Upper lobe of right lung (tissue), 1 donor: ENCODE data around the gene HOXC11. TPM values are rescaled to one million over a fixed set of nuclear protein-coding genes. Genes with fewer than 3 reads are reported as not detected.

Experiments used
- ATAC-seq: fragments of 200-7000 bp; cut with Tn5 transposase; one replicate; pipeline ENCODE4 v1.9.1; 2020; ENCODE audit warnings: mild to moderate bottlenecking, moderate library complexity
- DNase-seq: peaks from one replicate; pipeline ENCODE4 v3.0.0-alpha.2; 2020
- H3K27ac ChIP-seq: fragments of 200-600 bp; one replicate; pipeline ENCODE4 v1.8.0; 2022
- H3K27me3 ChIP-seq: fragments of 200-600 bp; one replicate; pipeline ENCODE4 v1.8.0; 2022; ENCODE audit warnings: mild to moderate bottlenecking
- H3K36me3 ChIP-seq: fragments of 200-600 bp; one replicate; pipeline ENCODE4 v1.8.0; 2022
- H3K4me1 ChIP-seq: fragments of 200-600 bp; one replicate; pipeline ENCODE4 v1.8.0; 2022
- H3K4me3 ChIP-seq: fragments of 200-600 bp; one replicate; pipeline ENCODE4 v1.8.0; 2022; ENCODE audit warnings: mild to moderate bottlenecking
- H3K9me3 ChIP-seq: fragments of 200-600 bp; one replicate; pipeline ENCODE4 v1.8.0; 2022
- CTCF ChIP-seq: fragments of 200-600 bp; IDR thresholded peaks from one replicate; pipeline ENCODE4 v1.8.0; 2022; ENCODE audit warnings: antibody characterized with exemption
- intact Hi-C: fragments of 100-400 bp; cut with DNase I; formaldehyde crosslinking; loops from one replicate; pipeline ENCODE4 v1.11.0; 2022
- total RNA-seq: library from RNA; stranded (reverse); fragmentation: NEBNext Ultra II Directional; extraction: Animal tissue kit (Norgen Biotek cat#: 25700); gene quantifications from one replicate; pipeline ENCODE4 v1.2.1, GENCODE V29; 2021
- donor health status: DM: no; HTN: yes; CAD: no; lungs with severe emphysema.

HOXC11 gene
- total RNA-seq, 1 donor from 2014 or later, result not detected

GRCh38 chr12:53952335-53952694 lies 20.6 kb upstream of the HOXC11 start:
- ATAC-seq (no peak), DNase-seq (no peak)
- Histone ChIP-seq H3K9me3 (no peaks in the 10 kb centered on the region), H3K36me3 (no peaks in the 10 kb centered on the region), H3K4me3 (no peak overlapping the region), H3K27me3 (peaks cover 98% of the 10 kb centered on the region), H3K4me1 (no peaks in the 10 kb centered on the region), H3K27ac (no peak overlapping the region)
- TF ChIP-seq CTCF, result no peak
- intact Hi-C loops, result no loop called here

GRCh38 chr12:53952871-53953734 lies 19.8 kb upstream of the HOXC11 start:
- H3K27me3 ChIP-seq, result peaks cover 100% of the 10 kb centered on the region
- H3K36me3 ChIP-seq, result no peaks in the 10 kb centered on the region
- H3K9me3 ChIP-seq, result no peaks in the 10 kb centered on the region
- no peak for DNase-seq
- no peak overlapping the region for H3K27ac ChIP-seq
- intact Hi-C loops, result no loop called here
- H3K4me1 ChIP-seq, result no peaks in the 10 kb centered on the region
- no peak overlapping the region for H3K4me3 ChIP-seq
- ATAC-seq, result no peak
- TF ChIP-seq CTCF, result no peak

GRCh38 chr12:53953831-53954693 lies 18.9 kb upstream of the HOXC11 start:
- Histone ChIP-seq H3K27ac (no peak overlapping the region), H3K36me3 (no peaks in the 10 kb centered on the region), H3K27me3 (peaks cover 100% of the 10 kb centered on the region), H3K9me3 (no peaks in the 10 kb centered on the region), H3K4me3 (no peak overlapping the region), H3K4me1 (no peaks in the 10 kb centered on the region)
- ATAC-seq (no peak), DNase-seq (no peak)
- no peak for TF ChIP-seq CTCF
- intact Hi-C loops, result no loop called here

- intact Hi-C loops, result no loop called here
- DNase-seq (no peak), ATAC-seq (no peak)
- Histone ChIP-seq H3K4me1 (no peaks in the 10 kb centered on the region), H3K36me3 (no peaks in the 10 kb centered on the region), H3K4me3 (no peak within 1 kb of the TSS), H3K9me3 (no peaks in the 10 kb centered on the region), H3K27ac (no peak within 1 kb of the TSS), H3K27me3 (peaks cover 100% of the 10 kb centered on the region)
- no peak for TF ChIP-seq CTCF
Measured at GRCh38 chr12:53954694-53955035, 18.3 kb upstream of the HOXC11 start, which contains the start of gene HOXC12. TSS of gene HOXC12 (plus strand) at chr12:53954903. CDS start at chr12:53954930, 27 bp downstream.

- ATAC-seq, result no peak
- Histone ChIP-seq H3K4me1 (no peaks in the 10 kb centered on the region), H3K4me3 (no peak overlapping the region), H3K27ac (no peak overlapping the region), H3K9me3 (no peaks in the 10 kb centered on the region), H3K36me3 (no peaks in the 10 kb centered on the region), H3K27me3 (peaks cover 100% of the 10 kb centered on the region)
- TF ChIP-seq CTCF, result no peak
- no peak for DNase-seq
- intact Hi-C loops, result no loop called here
Measured at GRCh38 chr12:53955036-53955775, 17.7 kb upstream of the HOXC11 start.
